ENCODE results near the gene SALL1.

SALL1 gene

GRCh38 chr16:51193879-51194278, 42.8 kb upstream of the SALL1 start:
- H3K9me2 ChIP-seq (replicated peaks; ENCODE audit: insufficient read depth, low read length): no peaks in the 10 kb centered on the region
- no peaks in the 10 kb centered on the region for H3K9me3 ChIP-seq (replicated peaks; ENCODE audit: insufficient read depth, low read length)
- no peak overlapping the region for H3K4me3 ChIP-seq (ENCODE audit: low read length)
- TF ChIP-seq EZH2phosphoT487 (IDR thresholded peaks at IDR 0.05; ENCODE audit: low read length) (no peak), CTCF (IDR thresholded peaks at IDR 0.05; ENCODE audit: low read length) (no peak), EZH2 (optimal IDR thresholded peaks at IDR 0.05; ENCODE audit: low read depth, low read length) (no peak)
- no peak for DNase-seq
- H2AFZ ChIP-seq (ENCODE audit: low read length): no peak overlapping the region
- no peak overlapping the region for H3K9ac ChIP-seq (ENCODE audit: low read length)
- no peaks in the 10 kb centered on the region for H3K36me3 ChIP-seq (replicated peaks; ENCODE audit: insufficient read depth, low read length)
- H3K4me2 ChIP-seq (ENCODE audit: low read depth, low read length): no peak overlapping the region
- no peaks in the 10 kb centered on the region for H3K27me3 ChIP-seq (replicated peaks; ENCODE audit: insufficient read depth, low read length)
- no peaks in the 10 kb centered on the region for H3F3A ChIP-seq (ENCODE audit: insufficient read depth, low read length)
- H3K27ac ChIP-seq (ENCODE audit: low read length): no peak overlapping the region
- no peaks in the 10 kb centered on the region for H3K79me2 ChIP-seq (ENCODE audit: low read length)
- no peaks in the 10 kb centered on the region for H3K4me1 ChIP-seq (ENCODE audit: low read length)
- no peaks in the 10 kb centered on the region for H4K20me1 ChIP-seq (ENCODE audit: insufficient read depth, low read length)

GRCh38 chr16:51184702-51185433, 33.8 kb upstream of the SALL1 start:
- Histone ChIP-seq H3K27ac (ENCODE audit: low read length) (no peak overlapping the region), H4K20me1 (ENCODE audit: insufficient read depth, low read length) (no peaks in the 10 kb centered on the region), H3K27me3 (replicated peaks; ENCODE audit: insufficient read depth, low read length) (no peaks in the 10 kb centered on the region), H3K9me2 (replicated peaks; ENCODE audit: insufficient read depth, low read length) (no peaks in the 10 kb centered on the region), H3K9ac (ENCODE audit: low read length) (no peak overlapping the region), H3K9me3 (replicated peaks; ENCODE audit: insufficient read depth, low read length) (no peaks in the 10 kb centered on the region), H3K4me2 (ENCODE audit: low read depth, low read length) (no peak overlapping the region), H3F3A (ENCODE audit: insufficient read depth, low read length) (no peaks in the 10 kb centered on the region), H2AFZ (ENCODE audit: low read length) (no peak overlapping the region), H3K4me3 (ENCODE audit: low read length) (no peak overlapping the region), H3K36me3 (replicated peaks; ENCODE audit: insufficient read depth, low read length) (no peaks in the 10 kb centered on the region), H3K79me2 (ENCODE audit: low read length) (no peaks in the 10 kb centered on the region), H3K4me1 (ENCODE audit: low read length) (no peaks in the 10 kb centered on the region)
- no peak for TF ChIP-seq EZH2 (optimal IDR thresholded peaks at IDR 0.05; ENCODE audit: low read depth, low read length)
- no peak for TF ChIP-seq CTCF (IDR thresholded peaks at IDR 0.05; ENCODE audit: low read length)
- TF ChIP-seq EZH2phosphoT487 (IDR thresholded peaks at IDR 0.05; ENCODE audit: low read length): no peak
- no peak for DNase-seq

- Histone ChIP-seq H2AFZ (ENCODE audit: low read length) (no peak overlapping the region), H3K27me3 (replicated peaks; ENCODE audit: insufficient read depth, low read length) (no peaks in the 10 kb centered on the region), H3K36me3 (replicated peaks; ENCODE audit: insufficient read depth, low read length) (no peaks in the 10 kb centered on the region), H4K20me1 (ENCODE audit: insufficient read depth, low read length) (no peaks in the 10 kb centered on the region), H3K9ac (ENCODE audit: low read length) (no peak overlapping the region), H3K27ac (ENCODE audit: low read length) (no peak overlapping the region), H3K79me2 (ENCODE audit: low read length) (no peaks in the 10 kb centered on the region), H3K9me2 (replicated peaks; ENCODE audit: insufficient read depth, low read length) (no peaks in the 10 kb centered on the region), H3K4me1 (ENCODE audit: low read length) (no peaks in the 10 kb centered on the region), H3K4me3 (ENCODE audit: low read length) (no peak overlapping the region), H3K4me2 (ENCODE audit: low read depth, low read length) (no peak overlapping the region), H3F3A (ENCODE audit: insufficient read depth, low read length) (no peaks in the 10 kb centered on the region), H3K9me3 (replicated peaks; ENCODE audit: insufficient read depth, low read length) (no peaks in the 10 kb centered on the region)
- no peak for TF ChIP-seq CTCF (IDR thresholded peaks at IDR 0.05; ENCODE audit: low read length)
- no peak for TF ChIP-seq EZH2 (optimal IDR thresholded peaks at IDR 0.05; ENCODE audit: low read depth, low read length)
- TF ChIP-seq EZH2phosphoT487 (IDR thresholded peaks at IDR 0.05; ENCODE audit: low read length): no peak
- no peak for DNase-seq
Measured at GRCh38 chr16:51181503-51181811, 30.4 kb upstream of the SALL1 start.

All from MM.1S (cell line).